Gastrocnemius medialis (tissue), 4 donors: ENCODE results near the gene WIPI1.

Source experiments
- POLR2A ChIP-seq, 2 donors: fragments of 450-650 bp; IDR thresholded peaks; one replicate each; pipeline ENCODE4 v1.6.1; 2017; ENCODE audit warnings: antibody characterized with exemption in 2 of 2, mild to moderate bottlenecking in 2 of 2, moderate library complexity in 2 of 2
- TF ChIP-seq, protein P1 (sequence below), 5 experiments: fragments of 450-650 bp in 3 of 5; fragments of 200-600 bp in 2 of 5; sonication (generic) in 2 of 5; IDR thresholded peaks in 4 of 5; conservative IDR thresholded peaks in 1 of 5; 1 replicate in 4 of 5; 2 replicates in 1 of 5; pipeline ENCODE4 v1.5.1; 2016 to 2019; ENCODE audit warnings: antibody characterized with exemption in 5 of 5, mild to moderate bottlenecking in 3 of 5, moderate library complexity in 3 of 5

DNA sequence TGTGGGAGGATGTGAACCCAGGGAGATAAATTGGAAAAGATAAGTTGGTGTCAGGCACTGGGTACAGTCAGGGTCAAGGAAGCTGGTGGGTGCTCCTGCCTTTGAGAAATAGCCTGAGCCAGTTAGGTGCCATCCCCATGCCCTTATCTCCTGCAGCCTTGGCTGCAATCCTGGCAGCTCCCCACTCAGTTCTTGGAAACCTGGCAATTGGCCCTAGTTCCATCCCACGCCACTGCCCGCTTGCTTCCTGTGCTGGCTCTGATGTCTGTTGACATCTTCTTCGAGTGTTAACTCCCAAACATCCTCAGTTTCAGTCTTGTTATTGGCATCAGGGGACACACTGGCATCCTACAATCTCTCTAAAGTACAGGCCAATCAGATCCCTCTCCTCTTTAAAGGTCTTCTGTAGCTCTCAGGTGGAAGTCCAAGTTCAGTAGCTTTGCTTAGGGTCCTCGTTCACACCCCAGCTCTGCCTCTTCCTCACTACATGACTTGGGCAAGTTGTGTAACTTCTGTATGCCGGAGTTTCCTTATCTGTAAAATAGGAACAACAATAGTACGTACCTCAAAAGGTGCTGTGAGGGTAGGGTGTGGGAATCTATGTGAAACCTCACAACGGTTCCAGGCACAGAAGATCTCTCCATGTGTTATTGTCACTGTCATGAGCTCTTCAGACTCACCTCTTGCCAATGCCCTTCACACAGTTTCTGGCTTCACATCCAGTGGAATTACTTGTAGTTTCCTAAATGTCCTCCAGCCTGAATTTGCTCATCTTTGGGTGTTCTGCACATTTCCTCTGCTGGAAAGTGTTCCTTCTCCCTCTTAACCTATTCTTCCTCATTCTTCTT is 41.4 kb upstream of the WIPI1 start:
- TF ChIP-seq, protein P1, sequence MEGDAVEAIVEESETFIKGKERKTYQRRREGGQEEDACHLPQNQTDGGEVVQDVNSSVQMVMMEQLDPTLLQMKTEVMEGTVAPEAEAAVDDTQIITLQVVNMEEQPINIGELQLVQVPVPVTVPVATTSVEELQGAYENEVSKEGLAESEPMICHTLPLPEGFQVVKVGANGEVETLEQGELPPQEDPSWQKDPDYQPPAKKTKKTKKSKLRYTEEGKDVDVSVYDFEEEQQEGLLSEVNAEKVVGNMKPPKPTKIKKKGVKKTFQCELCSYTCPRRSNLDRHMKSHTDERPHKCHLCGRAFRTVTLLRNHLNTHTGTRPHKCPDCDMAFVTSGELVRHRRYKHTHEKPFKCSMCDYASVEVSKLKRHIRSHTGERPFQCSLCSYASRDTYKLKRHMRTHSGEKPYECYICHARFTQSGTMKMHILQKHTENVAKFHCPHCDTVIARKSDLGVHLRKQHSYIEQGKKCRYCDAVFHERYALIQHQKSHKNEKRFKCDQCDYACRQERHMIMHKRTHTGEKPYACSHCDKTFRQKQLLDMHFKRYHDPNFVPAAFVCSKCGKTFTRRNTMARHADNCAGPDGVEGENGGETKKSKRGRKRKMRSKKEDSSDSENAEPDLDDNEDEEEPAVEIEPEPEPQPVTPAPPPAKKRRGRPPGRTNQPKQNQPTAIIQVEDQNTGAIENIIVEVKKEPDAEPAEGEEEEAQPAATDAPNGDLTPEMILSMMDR (IDR thresholded peaks at IDR 0.05 in 4 of 5, conservative IDR thresholded peaks at IDR 0.05 in 1 of 5): no peak
- no peak for TF ChIP-seq POLR2A (IDR thresholded peaks at IDR 0.05)
